GM12878 (cell line): Measurements from ENCODE around the gene ZNF98. TPM values are rescaled to one million over a fixed set of nuclear protein-coding genes. Genes with fewer than 3 reads are reported as not detected.

Source experiments
- ATAC-seq: fragments of 200-7000 bp; cut with Tn5 transposase; 3 replicates; pipeline ENCODE4 v1.9.1; 2020; ENCODE audit warnings: mild to moderate bottlenecking, moderate library complexity
- BruUV-seq: library from RNA; stranded (reverse); fragments of 400-500 nt; replicated peaks from 2 replicates; lab custom pipeline; 2021; lab: Mats Ljungman, UMichigan
- CTCF ChIA-PET: fragments of 300-600 bp; sonication (Branson Sonifier 250); formaldehyde crosslinking; extraction: SDS; loops from one replicate; lab custom pipeline; 2021; ENCODE audit warnings: inconsistent platforms; lab: Yijun Ruan, JAX
- POLR2A ChIA-PET: fragments of 350-600 bp; formaldehyde crosslinking; extraction: SDS; loops from one replicate; lab custom pipeline; 2021; ENCODE audit warnings: inconsistent platforms; lab: Charles Lee
- RAD21 ChIA-PET: fragments of 300-600 bp; sonication (Branson Sonifier 250); formaldehyde crosslinking; loops from one replicate; lab custom pipeline; 2023; ENCODE audit warnings: antibody characterized with exemption; ENCODE audit not compliant: unreplicated experiment; lab: Charles Lee
- SMC1A ChIA-PET: fragments of 300-600 bp; sonication (Branson Sonifier 250); formaldehyde crosslinking; loops from one replicate; lab custom pipeline; 2023; ENCODE audit not compliant: unreplicated experiment, uncharacterized antibody; lab: Charles Lee
- DNase-seq: peaks from one replicate; pipeline ENCODE4 v3.0.0-alpha.2; 2011; ENCODE audit warnings: low read depth, low spot score
- FAIRE-seq: peaks from 3 replicates; lab custom pipeline; 2011; peaks lifted over from hg19 to GRCh38; lab: Jason Lieb, UNC
- H2AFZ ChIP-seq: 2 replicates; pipeline ENCODE4 v1.6.0; 2011; ENCODE audit warnings: low read depth, low read length, control low read depth; ENCODE audit not compliant: control insufficient read depth
- H3K27ac ChIP-seq: 2 replicates; pipeline ENCODE4 v1.5.1; 2011; ENCODE audit warnings: control low read depth; ENCODE audit not compliant: control insufficient read depth, insufficient read depth
- H3K27me3 ChIP-seq, 2 experiments: replicated peaks in 1 of 2; 2 replicates each; pipeline versions ENCODE4 v1.6.0 to v1.6.1; 2011; ENCODE audit warnings: low read length in 1 of 2; ENCODE audit not compliant: control insufficient read depth in 2 of 2, insufficient read depth in 2 of 2
- H3K36me3 ChIP-seq, 2 experiments: 2 replicates each; pipeline ENCODE4 v1.5.1; 2011; ENCODE audit warnings: low read length in 1 of 2; ENCODE audit not compliant: control insufficient read depth in 2 of 2, insufficient read depth in 2 of 2
- H3K4me1 ChIP-seq: 2 replicates; pipeline ENCODE4 v1.6.1; 2011; ENCODE audit warnings: mild to moderate bottlenecking, low read length, moderate library complexity, mixed read lengths; ENCODE audit not compliant: control insufficient read depth, insufficient read depth
- H3K4me2 ChIP-seq: 2 replicates; pipeline ENCODE4 v1.6.0; 2011; ENCODE audit warnings: control low read depth; ENCODE audit not compliant: control insufficient read depth, insufficient read depth
- H3K4me3 ChIP-seq: fragments of 200-600 bp; sonication (generic); 2 replicates; pipeline ENCODE4 v1.5.1; 2016
- H3K79me2 ChIP-seq: 2 replicates; pipeline ENCODE4 v1.6.0; 2011; ENCODE audit warnings: low read length; ENCODE audit not compliant: control insufficient read depth, insufficient read depth
- H3K9ac ChIP-seq: 2 replicates; pipeline ENCODE4 v1.8.0; 2011; ENCODE audit warnings: low read length, control low read depth, mixed read lengths; ENCODE audit not compliant: control insufficient read depth, insufficient read depth
- H3K9me3 ChIP-seq: replicated peaks from 3 replicates; pipeline ENCODE4 v1.5.1; 2011; ENCODE audit warnings: mild to moderate bottlenecking, low read length; ENCODE audit not compliant: control insufficient read depth, insufficient read depth
- H4K20me1 ChIP-seq: 2 replicates; pipeline ENCODE4 v1.6.0; 2011; ENCODE audit not compliant: control insufficient read depth, insufficient read depth
- CEBPZ ChIP-seq: fragments of 150-350 bp; IDR thresholded peaks from 2 replicates; pipeline ENCODE4 v1.6.1; 2016; ENCODE audit warnings: low read depth, low read length
- HDAC6 ChIP-seq: fragments of 200-600 bp; sonication (generic); IDR thresholded peaks from one replicate; pipeline ENCODE4 v1.8.0; 2017; ENCODE audit warnings: antibody characterized with exemption; ENCODE audit not compliant: unreplicated experiment
- IRF4 ChIP-seq: IDR thresholded peaks from 2 replicates; pipeline ENCODE4 v1.6.1; 2011; ENCODE audit warnings: low read depth, low read length
- MTA3 ChIP-seq: IDR thresholded peaks from 2 replicates; pipeline ENCODE4 v1.6.1; 2012; ENCODE audit warnings: low read length, inconsistent platforms, borderline replicate concordance
- NFXL1 ChIP-seq: fragments of 450-650 bp; IDR thresholded peaks from 2 replicates; pipeline ENCODE4 v1.6.1; 2017; ENCODE audit warnings: antibody characterized with exemption, mild to moderate bottlenecking, borderline replicate concordance
- PML ChIP-seq: IDR thresholded peaks from 2 replicates; pipeline ENCODE4 v1.6.1; 2012; ENCODE audit warnings: low read length, inconsistent platforms
- POLR2A ChIP-seq: IDR thresholded peaks from 2 replicates; pipeline ENCODE4 v1.6.1; 2011; ENCODE audit warnings: low read depth, mild to moderate bottlenecking, low read length
- POLR2AphosphoS2 ChIP-seq: IDR thresholded peaks from 2 replicates; pipeline ENCODE4 v1.6.1; 2011; ENCODE audit warnings: low read depth, mild to moderate bottlenecking, low read length, improper control_type of control experiment, moderate library complexity
- RUNX3 ChIP-seq: IDR thresholded peaks from 2 replicates; pipeline ENCODE4 v1.6.1; 2012; ENCODE audit warnings: low read length, inconsistent platforms
- SRF ChIP-seq, 2 experiments: IDR thresholded peaks; 2 replicates each; pipeline ENCODE4 v1.6.1; 2011; ENCODE audit warnings: low read depth in 2 of 2, low read length in 2 of 2, mild to moderate bottlenecking in 1 of 2, moderate library complexity in 1 of 2
- SUPT20H ChIP-seq: IDR thresholded peaks from 2 replicates; pipeline ENCODE4 v1.6.1; 2011; ENCODE audit warnings: low read depth, mild to moderate bottlenecking, low read length, moderate library complexity, borderline replicate concordance; ENCODE audit not compliant: control insufficient read depth
- TCF12 ChIP-seq: IDR thresholded peaks from 2 replicates; pipeline ENCODE4 v1.6.1; 2011; ENCODE audit warnings: low read depth, mild to moderate bottlenecking, low read length
- ZNF207 ChIP-seq: fragments of 450-650 bp; IDR thresholded peaks from 2 replicates; pipeline ENCODE4 v1.6.1; 2014; ENCODE audit warnings: antibody characterized with exemption, mild to moderate bottlenecking, borderline replicate concordance
- WGBS: methylation state at CpG from one replicate; pipeline ENCODE4 v1.1.6; 2016; ENCODE audit warnings: low lambda C conversion rate; ENCODE audit not compliant: insufficient replicate concordance, insufficient coverage; ENCODE audit errors: missing lambda C conversion rate; 5-methylcytosine and 5-hydroxymethylcytosine counted together
- in situ Hi-C: fragments of 300-500 bp; cut with MboI; formaldehyde crosslinking; loops from 9 replicates; pipeline ENCODE4 v1.14.3; 2018; ENCODE audit warnings: mixed read lengths
- intact Hi-C: fragments of 100-400 bp; cut with micrococcal nuclease; formaldehyde crosslinking; loops from one replicate; pipeline ENCODE4 v1.14.2; 2022; ENCODE audit not compliant: unreplicated experiment
- polyA plus RNA-seq, 11 experiments: library from polyadenylated mRNA; depleted of rRNA in 4 of 11; unstranded in 6 of 11; stranded (reverse) in 5 of 11; fragments of >200 nt; fragmentation: Nextera tagmentation in 4 of 11; fragmentation: Illumina TruSeq in 1 of 11; extraction: Ambion mirVana in 4 of 11; extraction: Trizol in 1 of 11; gene quantifications; 1 replicate in 1 of 11; 2 replicates in 10 of 11; pipeline versions ENCODE4 v1.2.1 to v1.2.3, GENCODE V29; 2011 to 2016; ENCODE audit warnings: inconsistent platforms in 2 of 11, missing spikeins in 2 of 11, low read depth in 1 of 11
- total RNA-seq, 4 experiments: library from RNA; depleted of rRNA in 3 of 4; stranded (reverse); fragments of >200 nt in 3 of 4; fragmentation: Illumina TruSeq in 1 of 4; extraction: Trizol in 1 of 4; gene quantifications; 2 replicates each; pipeline versions ENCODE4 v1.2.1 to v1.2.3, GENCODE V29; 2013 to 2021
- TF ChIP-seq, protein P1 (sequence below): fragments of 450-650 bp; IDR thresholded peaks from 2 replicates; pipeline ENCODE4 v1.6.1; 2018; ENCODE audit warnings: borderline replicate concordance, mild to moderate bottlenecking; ENCODE audit not compliant: partially characterized antibody

The ZNF98 gene
- total and polyA plus RNA-seq, 10 of the 15 experiments (the other 5 are each of a cell fraction or from before 2014, with no cell fraction given) = not detected

DNA sequence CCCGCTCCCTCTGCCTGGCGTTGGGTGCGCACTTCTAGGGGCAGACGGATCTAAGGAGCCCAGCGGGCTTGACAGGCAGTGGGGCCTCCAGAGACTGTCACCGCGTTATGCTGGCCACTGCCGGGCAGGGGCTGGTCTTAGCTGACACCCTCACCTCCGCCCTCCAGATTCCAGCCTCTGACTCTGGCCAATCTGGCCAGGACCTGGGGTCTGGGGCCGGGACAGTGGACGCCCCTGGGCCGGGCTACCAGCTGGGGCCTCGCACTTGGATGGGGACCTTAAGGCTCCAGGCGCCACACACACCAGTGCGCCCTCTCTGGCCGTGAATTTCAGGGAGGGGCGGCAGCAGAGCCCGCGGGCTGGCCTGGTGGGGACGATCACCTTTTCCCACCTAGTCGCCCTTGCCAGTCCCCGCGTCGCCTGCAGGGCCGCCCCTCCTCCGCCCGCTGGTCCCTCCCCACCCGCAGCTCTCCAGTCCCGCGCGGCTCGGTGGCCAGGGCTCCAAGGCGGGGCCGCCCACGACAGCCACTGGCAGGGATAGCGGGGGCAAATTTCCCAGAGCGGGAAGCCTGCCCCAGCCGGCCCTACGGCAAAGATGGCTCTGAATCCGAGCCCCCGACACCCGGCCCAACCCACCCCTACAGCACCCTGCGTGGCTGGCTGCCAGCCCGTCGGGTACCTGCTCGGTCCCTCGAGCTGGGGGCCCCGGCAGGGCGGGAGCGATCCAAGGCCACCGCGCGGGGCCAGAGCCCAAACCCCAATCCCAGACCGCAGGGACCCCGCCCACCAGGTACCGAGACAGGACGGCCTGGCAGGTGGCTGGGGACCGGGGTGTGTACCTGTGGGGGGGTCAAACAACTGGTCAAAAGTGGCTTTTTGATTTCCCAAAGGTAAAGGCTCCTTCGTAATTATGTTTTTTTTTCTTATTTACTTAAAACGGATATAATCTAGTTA, 6.1 kb upstream of the ZNF98 start:
- SMC1A ChIA-PET = no interaction called here
- H3K27ac ChIP-seq = no peak overlapping the region
- no peaks in the 10 kb centered on the region; the same call in none of the 3 replicates for H3K9me3 ChIP-seq
- H2AFZ ChIP-seq = no peak overlapping the region
- in situ Hi-C loops (loop anchor here (10.0 kb wide), 1 partner anchor 853 kb away; no protein-coding TSS in a partner anchor), intact Hi-C loops (no loop called here)
- CTCF ChIA-PET = no interaction called here
- WGBS = 49% methylated on average over 50 of the region's 60 CpGs
- BruUV-seq = no TSS peak
- H3K9ac ChIP-seq = no peak overlapping the region
- H3K79me2 ChIP-seq = no peaks in the 10 kb centered on the region
- TF ChIP-seq, protein P1, sequence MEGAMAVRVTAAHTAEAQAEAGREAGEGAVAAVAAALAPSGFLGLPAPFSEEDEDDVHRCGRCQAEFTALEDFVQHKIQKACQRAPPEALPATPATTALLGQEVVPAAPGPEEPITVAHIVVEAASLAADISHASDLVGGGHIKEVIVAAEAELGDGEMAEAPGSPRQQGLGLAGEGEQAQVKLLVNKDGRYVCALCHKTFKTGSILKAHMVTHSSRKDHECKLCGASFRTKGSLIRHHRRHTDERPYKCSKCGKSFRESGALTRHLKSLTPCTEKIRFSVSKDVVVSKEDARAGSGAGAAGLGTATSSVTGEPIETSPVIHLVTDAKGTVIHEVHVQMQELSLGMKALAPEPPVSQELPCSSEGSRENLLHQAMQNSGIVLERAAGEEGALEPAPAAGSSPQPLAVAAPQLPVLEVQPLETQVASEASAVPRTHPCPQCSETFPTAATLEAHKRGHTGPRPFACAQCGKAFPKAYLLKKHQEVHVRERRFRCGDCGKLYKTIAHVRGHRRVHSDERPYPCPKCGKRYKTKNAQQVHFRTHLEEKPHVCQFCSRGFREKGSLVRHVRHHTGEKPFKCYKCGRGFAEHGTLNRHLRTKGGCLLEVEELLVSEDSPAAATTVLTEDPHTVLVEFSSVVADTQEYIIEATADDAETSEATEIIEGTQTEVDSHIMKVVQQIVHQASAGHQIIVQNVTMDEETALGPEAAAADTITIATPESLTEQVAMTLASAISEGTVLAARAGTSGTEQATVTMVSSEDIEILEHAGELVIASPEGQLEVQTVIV = no peak
- TF ChIP-seq SUPT20H (no peak), RUNX3 (no peak), TCF12 (no peak), POLR2AphosphoS2 (no peak), ZNF207 (no peak), MTA3 (no peak), POLR2A (no peak), IRF4 (no peak), CEBPZ (no peak), SRF (IDR thresholded peaks at IDR 0.05; ENCODE audit: low read depth in 2 of 2, low read length in 2 of 2) (no peak), PML (no peak), HDAC6 (no peak), NFXL1 (no peak)
- POLR2A ChIA-PET = no interaction called here
- H3K27me3 ChIP-seq = no peaks in the 10 kb centered on the region
- no peaks in the 10 kb centered on the region for H4K20me1 ChIP-seq
- no peak overlapping the region for H3K4me3 ChIP-seq
- no peak overlapping the region for H3K4me2 ChIP-seq
- DNase-seq (no peak), FAIRE-seq (no peak), ATAC-seq (no peak)
- no peaks in the 10 kb centered on the region for H3K36me3 ChIP-seq
- no peaks in the 10 kb centered on the region for H3K4me1 ChIP-seq
- RAD21 ChIA-PET = no interaction called here
